A204.1 (cell line): ENCODE results near the gene STX7.
A peak's percentile ranks its signal among the peaks of the same experiment; 100 is the strongest.

Experiments
- FAIRE-seq: peaks from 2 replicates; lab custom pipeline; 2012; peaks lifted over from hg19 to GRCh38; lab: Jason Lieb, UNC

Gene STX7

DNA sequence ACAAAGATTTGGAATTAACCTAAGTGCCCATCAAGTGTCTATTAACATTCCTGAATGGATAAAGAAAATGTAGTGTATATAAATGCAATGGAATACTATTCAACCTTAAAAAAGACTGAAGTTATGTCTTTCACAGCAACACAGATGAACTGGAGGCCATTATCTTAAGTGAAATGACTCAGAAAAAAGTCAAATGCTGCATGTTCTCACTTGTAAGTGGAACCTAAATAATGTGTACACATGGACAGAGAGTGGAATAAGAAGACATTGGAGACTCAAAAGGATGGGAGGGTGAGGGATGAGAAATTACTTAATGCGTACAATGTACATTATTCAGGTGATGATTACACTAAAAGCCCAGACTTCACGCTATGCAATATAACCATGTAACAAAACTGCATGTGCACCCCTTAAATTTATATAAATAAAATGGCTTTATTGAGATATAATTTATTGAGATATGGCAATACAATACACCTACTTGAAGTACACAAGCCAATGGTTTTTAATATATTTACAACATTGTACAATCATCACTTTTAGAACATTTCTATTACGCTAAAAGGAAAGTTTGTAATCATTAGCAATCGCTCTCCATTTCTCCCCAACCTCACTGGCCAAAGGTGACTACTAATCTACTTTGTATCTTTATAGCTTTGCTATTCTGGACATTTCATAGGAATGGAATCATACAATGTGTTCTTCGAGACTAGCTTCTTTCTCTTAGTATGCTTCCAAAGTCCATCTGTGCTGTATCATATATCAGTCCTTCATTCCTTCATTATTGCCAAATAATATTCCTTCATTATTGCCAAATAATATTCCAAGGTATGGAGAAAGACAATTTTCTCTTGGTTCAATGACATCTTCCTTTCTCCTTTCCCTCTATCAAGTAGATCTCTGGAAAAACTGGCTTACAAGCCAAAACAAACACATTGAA lies 5.8 kb downstream of the STX7 start:
- no peak for FAIRE-seq

DNA sequence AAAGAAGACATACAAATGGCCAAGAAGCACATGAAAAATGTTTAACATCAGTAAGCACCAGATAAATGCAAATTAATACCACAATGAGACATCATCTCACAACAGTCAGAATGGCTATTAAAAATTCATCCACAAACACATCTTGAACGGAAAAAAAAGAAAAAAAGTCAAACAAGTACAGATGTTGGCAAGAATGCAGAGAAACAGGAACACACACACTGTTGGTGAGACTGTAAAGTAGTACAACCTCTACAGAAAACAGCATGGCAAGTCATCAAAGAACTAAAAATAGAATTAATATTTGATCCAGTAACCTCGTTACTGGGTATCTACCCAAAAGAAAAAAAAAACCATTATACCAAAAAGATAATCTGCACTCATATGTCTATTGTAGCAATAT lies 6.5 kb downstream of the STX7 start:
- no peak for FAIRE-seq

DNA sequence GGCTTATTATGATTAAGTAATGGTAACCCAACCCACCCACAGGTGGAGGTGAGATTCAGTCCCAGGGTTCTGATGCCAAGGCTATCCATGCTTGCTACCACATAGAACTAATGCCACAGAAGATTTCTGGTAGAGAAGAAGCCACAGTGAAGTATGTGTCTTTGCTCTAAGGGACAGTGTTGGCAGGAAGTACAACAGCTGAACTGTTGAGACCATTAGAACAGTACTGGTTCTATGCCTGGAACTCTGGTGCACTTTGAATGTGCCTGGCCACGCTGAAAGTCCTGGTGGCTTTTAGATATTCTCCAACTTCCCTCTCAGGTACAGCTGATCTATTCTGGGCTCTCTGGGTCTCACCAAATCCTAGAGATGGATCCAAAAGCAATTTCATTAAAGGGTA lies 7.8 kb downstream of the STX7 start:
- FAIRE-seq, result no peak

DNA sequence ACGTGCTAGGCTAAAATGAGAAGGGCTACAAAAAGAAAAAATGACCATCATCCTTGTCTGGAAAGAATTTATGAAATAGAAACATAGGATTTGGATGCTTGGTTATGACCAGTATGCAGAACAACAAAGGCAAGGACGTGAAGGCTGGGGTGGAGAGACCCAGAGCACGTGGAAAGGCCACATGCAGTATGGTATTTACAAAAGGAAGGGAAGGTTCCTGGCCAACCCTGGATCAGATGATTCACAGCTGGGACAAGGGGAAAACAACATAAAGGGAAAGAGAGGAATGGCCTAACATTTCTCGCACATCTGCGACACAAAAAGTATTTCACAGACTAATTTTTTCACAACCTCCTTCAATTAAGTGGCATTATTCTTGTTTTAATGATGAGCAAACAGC lies 8.2 kb downstream of the STX7 start:
- no peak for FAIRE-seq

DNA sequence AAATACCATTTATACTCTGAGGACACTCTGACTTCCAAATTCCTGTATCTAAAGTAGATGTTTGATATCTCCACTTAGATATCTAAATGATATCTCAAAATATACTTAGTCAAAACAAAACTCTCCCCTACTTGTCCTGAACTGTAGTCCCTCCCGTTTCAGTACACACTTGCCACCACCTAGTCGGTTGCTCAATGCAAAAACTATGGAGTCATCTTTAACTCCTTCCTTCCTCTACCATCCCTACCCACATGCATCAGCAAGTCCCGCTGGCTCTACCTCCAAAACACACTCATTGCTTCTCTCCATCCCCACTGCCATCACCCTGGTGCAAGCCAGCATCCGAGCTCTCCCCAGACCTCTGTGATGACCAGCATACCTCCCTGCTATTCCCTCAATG lies 13.2 kb downstream of the STX7 start:
- no peak for FAIRE-seq

DNA sequence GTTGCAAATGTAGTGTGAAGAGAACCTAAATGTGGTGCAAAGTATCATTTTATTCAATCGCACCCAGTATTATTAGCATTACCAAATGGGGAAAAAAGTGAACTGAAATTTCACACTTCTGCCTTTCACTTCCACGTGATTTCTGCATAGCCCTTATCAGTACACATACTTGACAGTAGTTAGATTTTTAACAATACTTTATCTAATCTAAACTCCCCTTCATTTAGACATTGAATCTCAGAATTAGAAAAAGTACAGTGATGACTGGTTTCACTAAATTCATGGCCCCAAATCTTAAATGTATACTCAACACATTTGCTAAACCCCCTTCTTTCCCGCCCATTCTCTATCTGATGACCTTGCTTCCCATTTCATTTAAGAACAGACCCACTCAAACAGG lies 14.3 kb downstream of the STX7 start:
- FAIRE-seq, result no peak

DNA sequence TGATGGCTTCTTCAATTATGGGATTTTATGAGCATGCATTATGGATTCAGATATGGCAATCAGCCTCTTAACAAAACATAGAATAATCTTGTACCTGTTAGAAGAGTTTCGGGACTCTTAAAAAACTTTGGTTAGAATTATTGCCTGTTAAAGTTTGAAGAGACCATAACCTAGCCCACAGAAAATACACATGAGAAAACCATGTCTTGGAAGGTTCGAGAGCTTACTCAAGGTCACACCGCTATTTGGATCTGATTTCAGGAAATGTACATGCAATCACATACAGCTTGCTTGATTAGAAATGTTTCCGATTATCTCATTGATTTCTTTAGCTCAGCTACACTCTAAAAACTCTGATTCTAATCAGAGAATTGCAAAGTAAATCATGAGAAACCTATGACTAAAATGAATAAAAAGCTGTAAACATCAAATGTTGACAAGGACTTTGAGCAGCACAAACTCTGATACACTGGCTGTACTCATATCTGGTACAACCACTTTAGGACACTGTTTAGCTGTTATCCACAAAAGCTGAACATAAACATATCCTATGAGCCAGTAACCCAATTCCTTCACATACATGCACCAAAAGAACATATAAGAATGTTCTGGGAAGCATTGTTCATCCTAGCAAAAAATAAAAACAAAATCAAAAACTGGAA lies 16.3 kb downstream of the STX7 start:
- FAIRE-seq, result no peak

DNA sequence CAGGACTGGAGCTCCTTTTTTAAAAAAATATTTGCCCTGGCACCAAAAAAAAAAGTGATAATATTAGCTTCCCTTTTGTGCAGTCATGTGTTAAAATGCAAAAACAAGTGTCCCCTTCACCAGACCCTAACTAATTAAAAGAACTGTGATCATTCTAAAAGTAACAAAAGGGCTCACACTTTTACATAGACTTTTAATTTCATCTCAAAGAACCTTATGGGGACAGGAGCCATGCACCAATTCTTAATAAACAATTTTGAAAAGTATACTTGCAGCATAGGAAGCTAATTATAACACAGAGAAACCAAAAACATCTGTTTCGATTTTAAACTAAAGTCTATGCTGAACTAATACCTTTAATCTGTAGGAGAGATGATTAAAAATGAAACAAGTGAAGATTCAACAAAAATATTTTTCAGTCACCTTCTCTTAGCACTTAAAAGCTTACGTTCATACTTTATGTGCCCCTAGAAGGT lies 17.3 kb downstream of the STX7 start:
- FAIRE-seq, result no peak

DNA sequence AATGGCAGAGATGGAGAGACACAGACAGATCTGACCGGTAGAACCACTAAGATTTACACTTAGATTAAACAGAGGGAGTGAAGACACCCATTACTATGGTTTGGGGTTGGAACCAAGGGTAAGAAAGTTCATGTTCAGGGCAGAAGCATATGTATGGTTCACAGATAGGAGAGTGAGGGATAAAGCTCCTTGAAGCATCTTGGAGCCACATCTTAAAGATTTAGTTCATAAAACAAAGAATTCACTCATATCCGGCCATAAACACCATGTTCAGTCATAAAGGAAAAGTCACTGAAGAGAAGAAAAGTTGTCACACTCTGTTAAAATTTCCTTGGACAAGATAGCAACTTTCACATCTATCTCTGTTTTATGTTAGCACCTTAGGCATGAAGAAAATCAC lies 18.0 kb downstream of the STX7 start:
- no peak for FAIRE-seq

DNA sequence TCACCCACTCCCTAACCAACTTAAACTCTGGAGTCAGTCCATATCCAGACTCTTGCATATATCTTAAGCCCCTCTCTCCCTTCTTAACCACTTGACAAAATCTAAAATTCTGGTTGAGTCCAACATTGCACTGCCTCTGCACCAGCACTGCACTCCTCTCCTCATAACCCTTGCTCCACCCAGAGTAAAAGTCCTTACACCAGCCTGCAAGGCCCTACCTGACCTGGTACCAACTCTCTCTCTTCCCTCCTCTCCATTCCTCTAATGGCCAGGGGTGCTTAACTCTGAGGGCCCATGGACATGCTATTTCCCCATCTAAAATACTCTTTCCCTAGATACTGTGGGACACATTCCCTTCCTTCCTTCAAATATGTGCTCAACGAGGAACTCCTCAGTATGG lies 21.0 kb downstream of the STX7 start:
- FAIRE-seq, result no peak

DNA sequence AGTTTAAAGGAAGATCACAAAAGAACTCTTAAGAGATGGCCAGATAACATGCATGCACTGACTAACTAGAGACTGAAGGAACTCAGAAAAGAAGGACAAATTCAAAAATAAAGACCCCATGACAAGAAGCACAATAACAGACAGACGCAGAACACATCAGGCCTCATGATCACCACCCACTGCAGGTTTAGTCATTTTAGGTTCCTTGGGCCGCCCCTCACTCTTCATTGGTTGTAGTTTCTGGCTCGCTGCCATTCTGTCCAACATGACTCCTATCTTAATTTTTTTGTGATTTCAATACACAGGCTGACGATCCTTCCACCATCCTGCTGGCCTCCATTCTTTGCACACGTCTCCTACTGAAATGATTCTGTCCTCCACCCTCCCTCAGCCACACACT lies 21.6 kb downstream of the STX7 start:
- no peak for FAIRE-seq

DNA sequence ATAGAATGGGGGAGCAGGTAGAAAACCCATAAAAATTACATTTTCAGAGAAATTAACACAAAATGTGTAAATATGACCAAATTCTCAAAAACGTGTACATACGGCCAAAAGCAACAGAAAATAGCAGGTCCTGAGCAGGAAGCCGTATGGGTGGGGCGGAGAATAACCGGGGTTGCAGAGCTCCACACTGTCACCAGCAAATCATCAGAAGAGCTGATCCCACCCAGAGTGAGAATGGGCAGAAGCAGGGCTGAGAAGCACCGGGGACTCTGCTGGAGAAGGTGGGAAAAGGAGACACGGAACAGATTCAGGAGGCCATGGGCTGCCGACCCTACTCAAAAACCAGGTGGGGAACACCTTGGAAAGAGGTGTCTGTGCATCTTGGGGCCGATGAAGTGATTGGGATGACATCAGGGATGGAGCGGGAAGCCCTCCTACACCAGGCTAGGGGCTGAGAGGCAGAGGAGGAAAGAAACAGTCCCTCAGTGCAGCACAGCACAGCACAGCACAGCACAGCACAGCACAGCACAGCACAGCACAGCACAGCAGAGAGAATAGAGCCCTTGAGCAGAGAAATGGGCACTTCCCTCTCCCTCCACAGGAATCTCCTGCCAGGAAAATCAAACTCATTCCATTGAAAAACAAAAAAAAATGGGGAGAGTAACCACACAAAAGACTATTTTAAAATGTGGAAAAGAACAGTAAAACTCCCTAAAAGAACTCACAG lies 22.3 kb downstream of the STX7 start:
- FAIRE-seq, result no peak

DNA sequence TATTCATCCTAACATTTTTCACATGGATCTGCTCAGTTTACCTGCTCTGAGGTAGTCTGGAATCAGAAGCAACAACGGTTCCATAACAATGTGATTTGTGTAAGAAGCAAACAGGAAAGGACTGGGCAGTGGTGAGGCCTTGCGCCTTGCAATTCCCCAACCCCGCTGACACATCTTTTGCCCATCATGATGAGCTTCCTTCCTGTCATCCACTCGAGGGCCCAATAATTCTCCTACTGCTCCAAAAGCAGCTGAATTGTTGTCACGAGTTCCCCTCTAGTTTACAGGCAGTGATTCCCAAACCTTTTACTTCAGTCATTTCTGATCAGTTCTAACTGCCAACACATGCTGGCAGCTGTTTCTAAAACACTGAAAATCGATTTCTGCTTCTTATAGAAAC lies 22.9 kb downstream of the STX7 start:
- FAIRE-seq, result no peak

DNA sequence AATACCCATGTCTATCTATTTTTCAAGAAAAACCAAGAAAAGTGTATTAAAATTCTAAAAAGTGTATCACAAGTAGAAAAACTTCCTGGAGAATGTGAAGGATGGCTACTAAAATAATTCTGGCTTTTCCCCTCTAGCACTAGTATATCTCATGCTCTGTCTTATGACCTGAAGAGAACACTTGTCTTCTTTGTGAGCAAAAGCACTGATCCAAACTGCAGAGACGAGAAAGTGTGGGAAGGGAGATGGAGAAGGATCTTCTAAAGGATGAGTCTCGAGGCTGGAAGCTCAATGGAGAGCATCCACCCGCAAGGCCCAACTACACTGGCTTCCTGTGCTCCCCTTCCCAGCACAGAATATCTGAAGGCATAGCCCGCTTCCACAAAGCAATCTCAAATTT lies 23.5 kb downstream of the STX7 start:
- no peak for FAIRE-seq

DNA sequence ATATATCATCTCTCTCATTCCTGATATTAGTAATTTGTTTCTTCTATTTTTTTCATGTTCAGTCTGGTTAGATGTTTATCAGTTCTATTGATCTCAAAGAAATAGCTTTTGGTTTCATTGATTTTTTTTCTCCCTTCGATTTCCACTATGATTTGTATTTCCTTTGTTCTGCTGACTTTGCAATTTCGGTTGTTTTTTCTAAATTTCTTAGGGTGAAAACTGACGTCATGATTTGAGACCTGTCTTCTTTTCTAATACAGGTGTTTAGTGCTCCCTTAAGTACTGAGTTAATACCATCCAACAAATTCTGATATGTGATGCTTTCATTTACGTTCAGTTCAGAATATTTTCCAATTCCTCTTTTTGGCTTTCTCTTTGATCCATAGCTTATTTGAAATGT lies 25.2 kb downstream of the STX7 start:
- no peak for FAIRE-seq

DNA sequence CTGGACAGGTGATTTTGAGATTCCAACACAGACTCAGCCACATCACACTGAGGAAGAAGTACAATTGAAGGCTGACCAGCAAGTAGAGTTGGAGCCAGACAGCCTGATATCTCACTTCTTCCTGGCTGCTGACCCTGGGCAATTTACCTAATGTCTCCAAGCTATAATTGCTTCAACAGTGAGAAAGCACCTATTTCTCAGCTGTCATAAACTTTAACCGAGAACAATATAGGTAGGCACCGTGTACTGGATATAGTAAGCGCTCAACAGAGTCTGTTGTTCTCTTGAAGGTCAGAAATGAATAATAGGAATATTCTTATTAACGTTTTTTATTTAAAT lies 28.3 kb downstream of the STX7 start:
- no peak for FAIRE-seq

DNA sequence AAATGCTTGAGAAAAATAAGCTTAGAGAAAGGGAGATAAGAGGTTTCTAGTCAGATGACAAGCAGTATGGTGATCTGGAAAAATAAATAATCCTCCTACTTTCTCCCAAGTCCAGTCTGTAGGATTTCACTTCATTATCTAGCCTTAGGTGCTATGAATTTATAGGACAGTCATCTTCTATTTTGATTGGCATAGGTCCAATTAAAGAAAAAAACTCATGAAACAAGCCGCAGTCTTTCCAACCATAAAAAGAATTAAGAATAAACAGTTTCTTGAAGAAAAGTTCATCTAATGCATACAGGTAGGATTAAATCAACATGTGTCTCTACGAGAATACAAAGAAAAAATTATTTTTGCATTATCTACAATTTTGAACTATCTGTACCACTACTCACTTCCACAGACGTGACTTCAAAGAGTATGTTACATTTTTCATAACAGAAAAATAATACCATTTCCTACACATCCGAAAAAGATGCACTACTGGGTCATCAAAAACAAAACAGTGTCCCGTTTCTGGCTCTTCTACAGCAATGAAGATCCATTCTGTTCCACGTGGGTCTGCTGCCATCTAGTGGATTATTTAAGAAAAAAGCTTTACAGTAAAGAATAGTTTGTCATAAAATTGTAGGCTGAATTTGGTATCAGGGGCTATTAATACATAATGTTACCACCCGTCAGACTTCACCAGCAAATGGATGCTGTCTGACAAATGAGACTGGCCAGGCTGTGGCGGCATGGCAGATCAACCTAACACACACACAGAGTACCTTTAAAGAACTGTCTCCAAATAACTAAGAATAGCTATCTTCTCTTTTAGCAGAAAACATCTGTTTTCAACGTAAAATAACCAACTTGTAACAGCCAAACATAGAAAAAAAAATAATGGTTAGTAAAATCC lies 28.9 kb downstream of the STX7 start:
- peak; percentile 95 for FAIRE-seq

DNA sequence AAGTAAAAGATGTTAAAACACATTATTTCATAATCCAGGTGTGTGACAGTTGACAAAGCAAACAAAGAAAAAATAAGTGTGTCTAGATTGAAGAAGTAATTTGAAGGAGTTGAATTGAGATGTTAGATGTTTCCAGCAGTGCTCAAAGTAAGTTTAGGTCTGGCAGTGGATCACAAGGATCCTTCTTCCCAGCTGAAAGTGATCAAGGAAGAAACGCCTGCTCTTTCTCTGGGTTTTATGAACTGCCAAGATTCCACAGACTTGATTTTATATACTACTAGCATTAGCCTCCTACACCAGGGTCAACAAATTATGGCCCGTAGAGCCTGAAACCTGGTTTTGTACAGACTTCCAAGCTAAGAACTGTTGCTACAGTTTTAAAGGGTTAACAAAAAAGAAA lies 30.3 kb downstream of the STX7 start:
- FAIRE-seq, result no peak

DNA sequence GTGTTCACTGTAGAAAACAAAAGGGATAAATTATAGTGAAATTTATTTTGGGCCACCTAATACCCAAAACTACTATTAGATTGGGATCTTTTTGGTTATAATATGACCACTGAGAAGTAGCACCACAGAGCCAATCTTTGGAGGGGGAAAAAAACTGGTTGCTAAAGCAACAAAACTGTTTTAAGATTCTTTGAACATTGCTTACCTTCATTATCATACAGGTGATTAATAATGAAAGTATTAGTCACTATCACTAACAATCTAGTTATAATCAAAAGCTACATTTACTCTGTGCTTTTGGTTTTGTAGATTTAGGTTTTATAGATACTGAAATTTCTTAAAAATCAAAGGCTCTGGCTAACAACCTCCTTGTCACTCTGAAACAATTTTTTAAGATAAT lies 31.7 kb downstream of the STX7 start:
- no peak for FAIRE-seq

DNA sequence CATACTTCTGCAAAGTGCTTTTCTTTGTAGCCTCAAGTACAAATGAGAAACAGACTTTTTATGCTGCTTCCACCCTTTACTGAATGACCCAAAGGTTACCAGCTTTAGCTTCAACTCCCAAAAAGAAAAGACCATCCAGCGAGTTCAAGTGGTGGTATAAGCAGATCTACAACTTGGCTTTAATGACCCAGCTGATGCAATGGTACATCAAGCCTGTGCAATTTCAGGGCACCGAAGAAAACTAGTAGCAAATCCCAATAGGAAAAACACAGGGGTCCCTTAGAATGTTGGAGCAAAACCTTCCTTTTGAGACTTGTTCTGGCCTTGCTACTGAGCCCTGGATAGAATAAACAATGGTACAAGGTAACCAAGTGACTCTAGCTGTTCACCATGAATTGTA lies 33.8 kb downstream of the STX7 start:
- FAIRE-seq, result no peak

DNA sequence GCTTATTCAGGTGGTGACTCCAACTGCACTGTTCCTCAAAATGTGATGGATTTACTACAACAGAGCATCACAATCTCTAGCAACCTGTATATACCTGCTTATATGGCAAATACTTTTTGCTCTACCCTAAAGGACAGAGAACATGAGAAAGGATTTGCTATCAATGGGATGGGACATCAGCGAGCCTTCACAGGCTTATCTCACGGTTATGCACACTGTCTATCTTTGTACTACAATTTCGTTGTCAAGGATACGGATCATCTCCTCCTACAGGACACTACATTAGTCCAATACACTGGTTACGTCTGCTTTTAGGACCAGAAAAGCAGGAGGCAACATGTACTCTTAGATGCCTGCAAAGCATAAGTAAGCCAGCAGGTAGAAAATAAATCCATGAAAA lies 34.2 kb downstream of the STX7 start:
- FAIRE-seq, result no peak

DNA sequence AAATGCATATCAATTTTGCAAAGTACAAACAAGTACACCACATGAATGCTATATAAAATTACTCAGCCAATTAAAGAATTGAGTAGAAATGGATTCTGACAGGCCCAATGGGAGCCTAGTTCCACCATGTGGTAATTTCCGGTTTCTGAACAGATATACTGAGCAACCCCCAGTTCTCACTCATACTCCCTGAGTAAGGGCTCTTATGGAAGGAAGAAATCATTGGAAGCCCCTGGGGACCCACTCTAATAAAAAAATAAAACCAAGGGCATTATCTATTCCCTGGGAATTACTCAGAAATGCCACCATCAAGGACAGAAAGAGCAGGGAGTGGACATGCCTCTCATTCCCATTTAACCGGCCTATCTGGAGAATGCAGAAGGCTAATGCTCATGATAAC lies 34.6 kb downstream of the STX7 start:
- FAIRE-seq, result no peak
